HG03108 (cell line): ENCODE data around the gene RNF212.

ENCODE experiments used
- ATAC-seq: cut with Tn5 transposase; IDR thresholded peaks from one replicate; pipeline ENCODE4 v1.9.1; 2021; ENCODE audit warnings: moderate library complexity; ENCODE audit not compliant: unreplicated experiment

Gene RNF212

GRCh38 chr4:1022051-1022738 is 91.2 kb downstream of the RNF212 start:
- ATAC-seq, result no peak
